Lower leg skin (tissue), 3 donors: ENCODE results near the gene LAPTM4A.

Experiments
- POLR2A ChIP-seq, 2 donors: fragments of 450-650 bp; IDR thresholded peaks; one replicate each; pipeline ENCODE4 v1.6.1; 2016 to 2017; ENCODE audit warnings: antibody characterized with exemption in 2 of 2, mild to moderate bottlenecking in 1 of 2, moderate library complexity in 1 of 2
- TF ChIP-seq, protein P1 (sequence below), 3 donors: fragments of 450-650 bp; IDR thresholded peaks; one replicate each; pipeline ENCODE4 v1.5.1; 2016; ENCODE audit warnings: antibody characterized with exemption in 3 of 3, mild to moderate bottlenecking in 3 of 3, moderate library complexity in 2 of 3

GRCh38 chr2:20061940-20062339 lies 10.5 kb upstream of the LAPTM4A start:
- TF ChIP-seq, protein P1, sequence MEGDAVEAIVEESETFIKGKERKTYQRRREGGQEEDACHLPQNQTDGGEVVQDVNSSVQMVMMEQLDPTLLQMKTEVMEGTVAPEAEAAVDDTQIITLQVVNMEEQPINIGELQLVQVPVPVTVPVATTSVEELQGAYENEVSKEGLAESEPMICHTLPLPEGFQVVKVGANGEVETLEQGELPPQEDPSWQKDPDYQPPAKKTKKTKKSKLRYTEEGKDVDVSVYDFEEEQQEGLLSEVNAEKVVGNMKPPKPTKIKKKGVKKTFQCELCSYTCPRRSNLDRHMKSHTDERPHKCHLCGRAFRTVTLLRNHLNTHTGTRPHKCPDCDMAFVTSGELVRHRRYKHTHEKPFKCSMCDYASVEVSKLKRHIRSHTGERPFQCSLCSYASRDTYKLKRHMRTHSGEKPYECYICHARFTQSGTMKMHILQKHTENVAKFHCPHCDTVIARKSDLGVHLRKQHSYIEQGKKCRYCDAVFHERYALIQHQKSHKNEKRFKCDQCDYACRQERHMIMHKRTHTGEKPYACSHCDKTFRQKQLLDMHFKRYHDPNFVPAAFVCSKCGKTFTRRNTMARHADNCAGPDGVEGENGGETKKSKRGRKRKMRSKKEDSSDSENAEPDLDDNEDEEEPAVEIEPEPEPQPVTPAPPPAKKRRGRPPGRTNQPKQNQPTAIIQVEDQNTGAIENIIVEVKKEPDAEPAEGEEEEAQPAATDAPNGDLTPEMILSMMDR (IDR thresholded peaks at IDR 0.05) = no peak
- TF ChIP-seq POLR2A (IDR thresholded peaks at IDR 0.05) = no peak
